CD1c-positive myeloid dendritic cell (primary cell): ENCODE results near the gene SEMA4D.

Experiments
- DNase-seq: peaks from one replicate; pipeline ENCODE4 v3.0.0-alpha.2; 2016; ENCODE audit errors: extremely low spot score

SEMA4D gene

GRCh38 chr9:89428901-89429890, 68.7 kb downstream of the SEMA4D start:
- DNase-seq = peak; percentile 38

- DNase-seq = no peak
Observed at GRCh38 chr9:89428222-89428761, 69.6 kb downstream of the SEMA4D start.

GRCh38 chr9:89427621-89428221, 70.2 kb downstream of the SEMA4D start:
- DNase-seq = peak; percentile 38

- DNase-seq = peak; percentile 26
Observed at GRCh38 chr9:89426384-89426961, 71.4 kb downstream of the SEMA4D start.

- no peak for DNase-seq
Observed at GRCh38 chr9:89425921-89426383, 72.0 kb downstream of the SEMA4D start.

GRCh38 chr9:89425024-89425805, 72.7 kb downstream of the SEMA4D start:
- DNase-seq = peak; percentile 51

GRCh38 chr9:89422151-89422975, 75.5 kb downstream of the SEMA4D start:
- peak; percentile 89 for DNase-seq

GRCh38 chr9:89421595-89421994, 76.3 kb downstream of the SEMA4D start:
- peak; percentile 79 for DNase-seq

GRCh38 chr9:89420397-89421178, 77.3 kb downstream of the SEMA4D start:
- peak; percentile 36 for DNase-seq

- peak; percentile 38 for DNase-seq
Observed at GRCh38 chr9:89419978-89420394, 77.9 kb downstream of the SEMA4D start.

- no peak for DNase-seq
Observed at GRCh38 chr9:89418882-89419640, 78.9 kb downstream of the SEMA4D start.

- peak; percentile 42 for DNase-seq
Observed at GRCh38 chr9:89418474-89418845, 79.5 kb downstream of the SEMA4D start.

GRCh38 chr9:89417832-89418473, 80.0 kb downstream of the SEMA4D start:
- DNase-seq = no peak

GRCh38 chr9:89414670-89415324, 83.1 kb downstream of the SEMA4D start:
- no peak for DNase-seq

GRCh38 chr9:89413963-89414638, 83.8 kb downstream of the SEMA4D start:
- no peak for DNase-seq

- no peak for DNase-seq
Observed at GRCh38 chr9:89412951-89413350, 85.0 kb downstream of the SEMA4D start.

GRCh38 chr9:89412541-89412940, 85.4 kb downstream of the SEMA4D start:
- no peak for DNase-seq
